HG02840 (cell line): Measurements from ENCODE around the gene BABAM2.
"Not testable (repeated sequence)": the region's sequence is repeated elsewhere in the genome, so short reads cannot be mapped to it uniquely, and the experiment has no call there.

Experiments
- ATAC-seq: cut with Tn5 transposase; IDR thresholded peaks from one replicate; pipeline ENCODE4 v1.9.1; 2021; ENCODE audit warnings: mild to moderate bottlenecking, moderate library complexity, moderate number of reproducible peaks; ENCODE audit not compliant: unreplicated experiment, low FRiP score

Gene BABAM2

DNA sequence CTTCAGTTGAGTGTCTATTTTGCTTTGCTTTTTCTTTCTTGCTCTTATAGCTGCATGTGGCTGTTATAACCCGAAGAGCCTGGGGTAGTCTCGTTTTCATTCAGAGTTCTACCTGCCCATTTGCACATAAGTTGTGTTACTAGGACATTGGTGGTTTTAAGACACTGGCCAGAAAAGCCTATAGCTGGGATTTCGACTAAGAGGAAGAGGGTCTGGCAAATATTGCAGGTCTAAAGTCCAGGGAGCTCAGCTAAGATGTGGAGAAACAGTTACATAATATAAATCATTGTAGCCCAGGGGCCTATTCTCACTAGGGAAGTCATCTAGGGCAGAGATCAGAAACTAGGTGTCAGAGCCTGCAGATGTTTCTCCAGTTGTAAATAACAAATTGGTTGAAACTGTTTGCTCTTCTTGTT, 120.8 kb downstream of the BABAM2 start:
- no peak for ATAC-seq

DNA sequence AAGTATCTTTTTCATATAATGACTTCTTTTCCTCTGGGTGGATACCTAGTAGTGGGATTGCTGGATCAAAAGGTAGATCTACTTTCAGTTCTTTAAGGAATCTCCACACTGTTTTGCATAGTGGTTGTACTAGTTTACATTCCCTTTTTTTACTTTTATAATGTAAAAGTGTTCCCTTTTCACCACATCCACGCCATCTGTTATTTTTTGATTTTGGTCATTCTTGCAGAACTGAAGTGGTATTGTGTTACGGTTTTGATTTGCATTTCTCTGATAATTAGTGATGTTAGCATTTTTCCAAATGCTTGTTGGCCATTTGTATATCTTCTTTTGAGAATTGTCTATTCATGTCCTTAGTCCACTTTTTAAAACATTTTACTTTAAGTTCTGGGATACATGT, 127.9 kb downstream of the BABAM2 start:
- ATAC-seq: not testable (repeated sequence)

- ATAC-seq: not testable (repeated sequence)
These were observed 129.0 kb downstream of the BABAM2 start for GRCh38 chr2:28019521-28019920.

DNA sequence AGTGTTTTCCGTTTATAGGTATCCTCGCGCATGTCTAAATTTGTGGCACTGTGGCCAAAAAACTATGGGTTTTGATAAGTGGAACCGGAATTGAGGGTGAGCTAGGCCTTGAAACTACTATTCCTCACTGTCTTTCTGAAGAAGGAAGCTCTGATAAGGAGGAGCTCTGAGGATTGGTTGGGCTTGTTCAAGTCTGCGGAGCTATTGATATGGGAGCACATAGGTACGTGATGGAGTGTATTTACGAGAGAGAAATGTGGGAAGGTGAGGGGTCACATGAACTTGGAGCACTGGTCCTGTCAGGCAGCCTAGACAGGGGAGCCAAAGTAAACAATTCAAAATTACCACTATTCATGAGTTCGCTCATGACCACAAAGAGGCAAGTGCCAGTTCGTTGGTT, 131.4 kb downstream of the BABAM2 start:
- ATAC-seq: no peak

DNA sequence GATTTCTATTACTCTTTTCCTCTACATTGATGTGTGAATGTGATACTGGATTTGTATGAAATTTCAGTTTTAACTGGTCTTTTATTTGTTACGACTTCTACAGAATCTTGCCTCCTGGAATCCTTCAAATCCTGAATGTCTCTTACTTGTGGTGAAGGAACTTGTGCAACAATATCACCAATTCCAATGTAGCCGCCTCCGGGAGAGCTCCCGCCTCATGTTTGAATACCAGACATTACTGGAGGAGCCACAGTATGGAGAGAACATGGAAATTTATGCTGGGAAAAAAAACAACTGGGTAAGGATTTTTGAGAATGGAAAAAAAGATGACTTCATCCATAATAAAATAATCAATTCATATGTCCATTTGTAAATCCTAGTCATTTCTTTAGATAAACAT, 134.6 kb downstream of the BABAM2 start:
- ATAC-seq: no peak

- not testable (repeated sequence) for ATAC-seq
These were observed 135.7 kb downstream of the BABAM2 start for GRCh38 chr2:28026230-28026629.

- ATAC-seq: no peak
These were observed 137.5 kb downstream of the BABAM2 start for GRCh38 chr2:28028025-28028424.

GRCh38 chr2:28030600-28030999, 140.1 kb downstream of the BABAM2 start:
- ATAC-seq: no peak

- ATAC-seq: no peak
These were observed 142.3 kb downstream of the BABAM2 start for GRCh38 chr2:28032816-28033215.

DNA sequence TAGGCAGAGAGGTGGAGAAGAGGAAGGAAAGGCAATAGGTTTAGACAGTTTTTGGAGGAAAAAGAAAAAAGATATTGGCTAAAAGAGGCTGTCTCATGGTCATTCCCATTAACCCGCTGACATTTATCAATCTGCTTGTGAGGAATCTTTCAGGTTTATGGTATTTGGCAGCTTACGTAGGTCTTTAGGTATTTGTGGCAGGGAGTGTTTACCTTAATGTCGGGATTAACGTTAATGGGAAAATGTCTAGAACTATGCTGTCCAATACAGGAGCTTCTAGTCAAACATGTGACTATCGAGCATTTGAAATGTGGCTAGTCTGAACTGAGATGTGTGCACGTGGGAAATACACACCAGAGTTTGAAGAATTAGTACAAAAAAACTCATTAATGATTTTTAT, 144.2 kb downstream of the BABAM2 start:
- ATAC-seq: no peak

- no peak for ATAC-seq
These were observed 144.7 kb downstream of the BABAM2 start for GRCh38 chr2:28035163-28035690.

DNA sequence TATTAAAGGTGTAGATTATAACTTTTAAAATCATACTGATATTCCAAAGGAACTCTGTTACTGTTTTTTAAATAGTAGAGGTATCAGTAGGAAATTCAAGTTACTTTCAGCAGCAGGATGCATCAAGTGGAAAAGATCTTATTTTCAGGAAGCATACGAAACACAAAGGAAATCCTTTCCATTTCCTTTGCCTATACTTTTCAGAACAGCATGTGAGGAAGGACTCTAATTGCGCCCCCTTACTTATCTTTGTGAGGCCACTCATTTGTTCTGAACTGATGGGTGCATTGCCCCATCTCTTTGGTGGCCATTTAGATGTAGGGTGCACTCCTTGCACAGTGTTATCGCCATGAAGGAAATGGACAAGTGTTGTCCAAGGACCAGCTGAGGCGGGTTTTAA, 145.3 kb downstream of the BABAM2 start:
- no peak for ATAC-seq

DNA sequence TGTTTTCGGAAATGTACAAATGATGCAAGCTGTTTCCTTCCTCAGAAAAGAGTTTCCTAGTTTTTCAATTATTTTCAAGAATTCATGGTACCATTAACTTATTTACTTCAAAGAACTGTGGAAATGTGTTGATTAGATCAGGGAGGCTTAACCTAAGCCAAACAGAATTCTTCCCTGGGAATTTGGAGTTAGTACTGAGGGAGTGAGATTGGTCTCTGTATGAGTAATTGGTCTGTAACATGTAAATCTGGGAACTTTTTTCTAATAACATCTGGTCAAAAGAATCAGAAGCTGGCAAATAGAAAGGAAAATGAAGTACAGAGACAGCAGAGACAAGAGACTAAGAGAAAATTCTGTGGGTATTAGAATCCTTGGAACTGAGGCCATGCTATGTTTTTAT, 145.8 kb downstream of the BABAM2 start:
- ATAC-seq: no peak

GRCh38 chr2:28038722-28039121, 148.2 kb downstream of the BABAM2 start:
- no peak for ATAC-seq

DNA sequence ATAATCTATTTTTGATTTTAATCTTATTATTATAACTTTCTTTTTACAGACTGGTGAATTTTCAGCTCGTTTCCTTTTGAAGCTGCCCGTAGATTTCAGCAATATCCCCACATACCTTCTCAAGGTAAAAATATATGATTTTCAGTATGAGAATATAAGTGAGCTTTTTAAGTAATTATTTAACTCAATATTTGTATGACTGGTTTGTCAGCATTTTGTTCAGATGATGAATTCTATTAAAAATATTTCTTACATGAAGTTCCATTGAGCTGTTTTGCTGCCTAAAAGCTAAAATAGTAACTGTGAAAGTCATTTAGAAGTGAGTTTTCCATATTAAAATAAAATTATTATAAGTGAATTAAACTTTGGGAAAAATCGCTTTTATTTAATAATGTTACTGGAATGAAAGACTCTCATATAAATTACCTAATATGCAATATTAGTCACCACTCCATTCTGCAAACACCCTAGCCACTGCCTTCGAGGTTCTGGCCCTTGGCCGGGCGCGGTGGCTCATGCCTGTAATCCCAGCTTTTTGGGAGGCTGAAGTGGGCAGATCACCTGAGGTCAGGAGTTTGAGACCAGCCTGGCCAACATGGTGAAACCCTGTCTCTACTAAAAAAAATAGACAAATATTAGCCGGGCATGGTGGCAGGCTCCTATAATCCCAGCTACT, 155.3 kb downstream of the BABAM2 start:
- ATAC-seq: no peak

DNA sequence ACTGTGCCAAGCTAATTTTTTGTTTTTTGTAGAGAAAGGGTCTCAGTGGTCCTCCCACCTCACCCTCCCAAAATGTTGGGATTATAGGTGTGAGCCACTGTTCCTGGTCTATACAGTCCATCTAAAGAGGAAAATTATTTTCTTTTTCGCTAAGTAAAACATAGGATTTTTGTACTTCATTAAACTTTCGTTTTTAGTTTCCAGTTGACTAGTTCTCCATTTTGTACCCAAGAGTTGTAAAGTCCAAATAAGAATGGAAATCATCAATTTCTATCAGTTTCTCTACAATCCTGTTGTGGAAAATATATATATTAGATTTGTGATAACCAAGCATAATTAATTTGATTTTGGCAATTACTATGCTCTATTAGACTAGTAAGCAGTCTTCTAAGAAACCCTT, 156.4 kb downstream of the BABAM2 start:
- ATAC-seq: no peak

- no peak for ATAC-seq
These were observed 157.2 kb downstream of the BABAM2 start for GRCh38 chr2:28047681-28048080.

GRCh38 chr2:28048341-28048740, 157.8 kb downstream of the BABAM2 start:
- ATAC-seq: no peak

DNA sequence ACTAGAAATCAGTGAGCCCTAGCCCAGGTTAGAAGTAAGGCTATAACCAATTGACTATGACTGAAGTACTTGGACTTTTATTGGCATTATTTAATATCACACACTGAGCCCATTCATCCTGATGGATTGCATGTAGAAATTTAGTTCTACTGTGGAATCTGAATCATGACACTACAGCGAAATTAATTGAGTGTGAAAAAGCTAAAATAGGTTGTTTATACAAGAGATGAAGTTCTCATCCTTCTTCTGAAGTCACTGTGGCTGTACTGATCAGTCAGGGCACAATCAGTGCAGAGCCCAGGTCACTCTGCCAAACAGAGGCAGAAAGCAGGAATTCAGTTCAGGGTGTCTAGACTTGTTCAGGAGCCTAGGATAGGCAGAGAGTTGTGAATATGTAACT, 158.9 kb downstream of the BABAM2 start:
- ATAC-seq: no peak

GRCh38 chr2:28049899-28050298, 159.4 kb downstream of the BABAM2 start:
- no peak for ATAC-seq

DNA sequence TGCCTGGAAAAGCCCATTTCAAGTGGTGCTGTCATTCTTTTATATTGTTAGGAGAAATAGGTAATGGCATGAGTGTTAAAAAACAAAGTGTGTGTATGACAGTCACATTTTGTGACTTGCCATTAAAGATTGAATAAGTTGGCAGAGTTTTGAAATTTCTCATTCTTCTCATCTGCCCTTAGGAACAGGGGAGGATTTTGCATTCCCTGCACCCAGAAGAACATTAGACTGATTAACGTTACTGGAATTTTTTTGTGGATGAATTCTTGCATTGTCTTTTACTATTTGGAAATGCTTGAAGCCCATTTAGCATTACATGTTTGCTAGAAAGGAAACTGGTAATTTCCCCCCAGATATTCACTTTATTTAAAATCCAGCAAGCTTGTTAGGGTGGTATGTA, 162.2 kb downstream of the BABAM2 start:
- ATAC-seq: no peak

GRCh38 chr2:28053597-28053996, 163.1 kb downstream of the BABAM2 start:
- ATAC-seq: no peak

GRCh38 chr2:28054916-28055315, 164.4 kb downstream of the BABAM2 start:
- ATAC-seq: no peak
